HG03354 (cell line): ENCODE measurements around the gene SEMA3C.
A peak's percentile ranks its signal among the peaks of the same experiment; 100 is the strongest.

Experiments used
- ATAC-seq: cut with Tn5 transposase; IDR thresholded peaks from one replicate; pipeline ENCODE4 v1.9.1; 2021; ENCODE audit warnings: mild to moderate bottlenecking; ENCODE audit not compliant: unreplicated experiment, poor library complexity, severe bottlenecking

Gene SEMA3C

GRCh38 chr7:80722616-80723195 lies 196.1 kb downstream of the SEMA3C start:
- ATAC-seq, result no peak

GRCh38 chr7:80721883-80722615 lies 196.8 kb downstream of the SEMA3C start:
- no peak for ATAC-seq

- no peak for ATAC-seq
These were observed 198.7 kb downstream of the SEMA3C start for GRCh38 chr7:80720146-80720545.

GRCh38 chr7:80719261-80719660 lies 199.6 kb downstream of the SEMA3C start:
- no peak for ATAC-seq

GRCh38 chr7:80711531-80711930 lies 207.3 kb downstream of the SEMA3C start:
- ATAC-seq, result no peak

- ATAC-seq, result no peak
These were observed 210.7 kb downstream of the SEMA3C start for GRCh38 chr7:80708123-80708522.

GRCh38 chr7:80707318-80707717 lies 211.5 kb downstream of the SEMA3C start:
- no peak for ATAC-seq

GRCh38 chr7:80705130-80705781 lies 213.6 kb downstream of the SEMA3C start:
- ATAC-seq, result no peak

GRCh38 chr7:80703272-80703671 lies 215.6 kb downstream of the SEMA3C start:
- no peak for ATAC-seq

- no peak for ATAC-seq
These were observed 219.1 kb downstream of the SEMA3C start for GRCh38 chr7:80699721-80700256.

- ATAC-seq, result peak; percentile 82
These were observed 219.7 kb downstream of the SEMA3C start for GRCh38 chr7:80699045-80699638.
